ENCODE measurements around the gene LCN6.

GRCh38 chr9:136774416-136775045 lies 26.2 kb upstream of the LCN6 start:
- TF ChIP-seq POLR2A (IDR thresholded peaks at IDR 0.05; ENCODE audit: low read length) (no peak), GATA1 (IDR thresholded peaks at IDR 0.05; ENCODE audit: low read depth, low read length) (no peak)

Measured in erythroblast (primary cell).